Muscle of arm (tissue), 12 donors: ENCODE data around the gene PDGFA. TPM values are rescaled to one million over a fixed set of nuclear protein-coding genes. Genes with fewer than 3 reads are reported as not detected.

Experiments used
- DNase-seq: peaks from one replicate; pipeline ENCODE4 v3.0.0-alpha.2; 2013
- polyA plus RNA-seq, 12 donors: library from polyadenylated mRNA; unstranded; fragments of 120-200 nt; gene quantifications; one replicate each; pipeline ENCODE4 v1.2.1, GENCODE V29; 2013; ENCODE audit not compliant: insufficient read length in 12 of 12

The PDGFA gene
- polyA plus RNA-seq, 12 donors: 22.4 to 696 (median 34.8) TPM

GRCh38 chr7:518630-519483 lies 789 bp downstream of the PDGFA start:
- peak; percentile 41 for DNase-seq

DNA sequence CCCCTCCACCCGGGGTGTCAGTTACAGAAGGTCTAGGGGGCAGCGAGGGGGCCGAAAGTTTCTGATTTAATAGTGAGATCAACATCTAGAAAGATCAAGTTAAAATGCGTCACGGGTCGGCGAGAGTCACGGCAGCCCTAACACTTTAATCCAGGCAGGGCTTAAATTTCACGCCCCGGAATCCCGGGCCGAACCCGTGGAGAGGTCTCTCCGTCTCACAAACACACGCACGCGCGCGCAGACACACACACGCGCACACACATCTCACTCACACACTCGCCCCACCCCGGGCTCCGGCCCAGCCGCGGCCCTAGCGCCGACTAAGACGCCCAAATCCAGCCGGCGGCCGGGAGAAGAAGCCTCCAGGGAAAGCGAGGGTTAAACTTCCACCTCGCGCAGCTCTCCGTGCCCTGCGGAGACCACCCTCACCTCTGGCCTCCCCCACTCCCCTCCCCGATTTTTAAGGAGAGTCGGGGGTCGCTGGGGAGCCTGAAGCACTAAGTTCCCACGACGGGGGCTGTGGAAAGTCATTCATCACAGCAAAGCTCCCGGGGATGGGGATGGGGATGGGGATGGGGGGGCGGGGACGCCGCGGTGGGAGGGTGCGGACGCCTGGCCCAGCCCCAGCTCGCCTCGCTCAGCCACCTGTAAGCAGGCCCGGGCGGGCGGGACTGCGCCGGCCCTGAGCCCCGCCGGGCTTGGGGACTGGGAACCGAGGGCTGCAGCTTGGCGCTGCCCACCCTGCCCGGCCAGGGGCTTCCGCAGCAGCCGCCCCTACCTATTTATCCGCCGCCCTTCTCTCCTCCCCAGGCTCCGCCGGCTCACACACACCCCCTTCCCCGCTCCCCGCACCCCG lies 1.6 kb downstream of the PDGFA start:
- DNase-seq: peak; percentile 41

- DNase-seq: peak; percentile 40
These were observed 2.8 kb downstream of the PDGFA start for GRCh38 chr7:516606-517456.

DNA sequence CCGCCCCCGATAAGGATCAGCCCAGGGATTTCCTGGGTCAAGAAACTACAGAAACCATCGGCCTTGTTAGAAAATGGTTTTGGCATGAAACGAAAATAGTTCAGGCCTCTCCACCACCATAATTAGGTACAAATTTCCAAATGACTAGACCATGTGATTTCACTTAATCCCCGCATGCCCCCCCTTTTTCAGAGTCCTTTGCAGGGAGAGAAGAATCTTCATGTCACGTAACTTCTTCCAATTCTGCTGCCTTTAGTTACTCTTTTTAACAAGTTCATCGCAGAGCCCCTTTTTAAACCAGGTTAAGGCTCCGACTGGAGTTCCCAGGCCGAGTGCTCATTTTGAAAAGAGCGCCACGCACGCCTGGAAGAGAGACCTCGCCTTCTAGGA lies 3.4 kb downstream of the PDGFA start:
- peak; percentile 43 for DNase-seq

GRCh38 chr7:515628-516027 lies 4.0 kb downstream of the PDGFA start:
- DNase-seq: no peak

- no peak for DNase-seq
These were observed 4.7 kb downstream of the PDGFA start for GRCh38 chr7:514651-515598.

DNA sequence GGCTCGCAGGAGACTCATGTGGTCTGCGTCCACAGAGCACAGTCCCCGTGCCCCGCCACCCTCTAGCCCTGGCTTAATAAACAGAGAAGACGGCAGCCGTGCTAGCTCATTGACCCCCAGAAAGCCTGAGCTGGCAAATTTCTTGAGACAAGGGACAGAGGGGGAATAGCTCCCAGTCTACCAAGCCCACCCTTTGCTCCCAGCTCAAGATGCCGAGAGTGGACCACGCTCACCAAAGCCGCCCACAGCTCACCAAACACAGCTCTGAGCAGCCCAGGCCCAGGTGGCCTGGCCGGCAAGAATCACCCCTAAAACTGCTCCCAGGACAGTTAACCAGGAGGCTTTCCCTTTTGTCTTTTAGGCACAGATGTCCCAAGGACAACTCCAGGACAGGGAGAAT lies 5.4 kb downstream of the PDGFA start:
- no peak for DNase-seq

DNA sequence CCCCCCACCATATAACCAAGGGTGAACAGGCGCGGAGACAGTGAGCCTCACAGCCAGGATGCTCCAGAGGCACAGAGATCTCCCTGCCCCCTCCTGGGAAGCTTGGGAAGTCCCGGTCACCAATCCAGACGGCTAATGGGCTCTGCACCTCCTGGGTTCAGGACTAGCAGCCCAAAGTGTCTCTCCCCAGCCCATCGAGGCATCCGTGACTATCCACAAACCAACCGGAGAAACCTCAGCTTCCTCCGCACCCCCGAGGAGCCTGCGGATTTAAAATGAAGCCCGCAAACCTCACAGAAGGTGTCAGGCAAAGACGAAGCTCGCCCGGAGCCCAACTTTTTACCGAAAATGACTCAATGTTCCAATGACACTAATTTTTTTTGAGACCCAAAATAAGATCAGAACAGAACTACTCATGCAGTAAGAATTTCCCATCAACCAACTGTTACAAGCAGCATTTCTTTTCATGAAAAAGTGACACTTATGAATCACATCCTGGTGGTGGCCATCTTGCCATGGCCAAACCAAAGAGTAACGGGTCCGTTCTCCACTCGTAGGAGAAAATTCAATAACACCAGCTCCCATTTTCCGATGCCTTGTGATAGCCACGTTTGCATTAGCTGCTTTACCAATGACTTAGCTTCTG lies 6.0 kb downstream of the PDGFA start:
- no peak for DNase-seq

DNA sequence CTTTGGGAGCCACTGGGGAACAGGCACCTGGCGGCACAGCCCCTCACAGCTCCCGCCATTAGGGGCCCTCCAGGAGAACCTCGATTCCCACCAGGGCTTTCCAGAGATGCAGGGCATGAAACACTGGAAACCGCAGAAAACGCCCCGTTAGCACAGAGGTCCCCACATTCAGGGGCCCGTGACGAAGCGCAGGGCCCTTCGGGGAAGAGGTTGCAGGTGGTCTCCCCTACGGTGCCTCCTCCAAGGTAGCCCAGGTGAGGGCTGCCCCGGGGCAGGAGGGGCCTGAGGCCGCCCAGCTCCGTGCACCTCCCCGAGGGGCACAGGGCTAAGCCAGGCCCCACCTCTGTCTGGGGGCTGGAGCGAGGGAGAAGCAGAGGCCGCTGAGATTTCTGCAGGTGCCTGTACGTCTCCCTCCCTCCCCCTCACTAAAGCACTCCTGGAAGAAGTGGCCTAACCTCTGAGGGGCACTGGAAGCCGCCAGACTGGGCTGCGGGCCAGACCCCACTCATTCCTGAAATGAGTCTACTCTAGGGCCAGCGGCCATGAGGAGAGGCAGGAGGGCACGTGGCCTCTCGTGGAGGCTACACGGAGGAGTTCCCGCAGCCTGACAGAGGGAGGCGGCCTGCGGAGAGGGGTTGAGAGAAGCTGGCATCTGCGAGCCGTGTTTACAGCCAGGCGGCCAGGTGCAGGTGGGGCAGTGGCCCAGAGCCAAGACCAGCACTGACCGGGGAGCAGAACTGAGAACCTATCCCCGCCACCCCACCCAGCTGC lies 6.9 kb downstream of the PDGFA start:
- DNase-seq: no peak

DNA sequence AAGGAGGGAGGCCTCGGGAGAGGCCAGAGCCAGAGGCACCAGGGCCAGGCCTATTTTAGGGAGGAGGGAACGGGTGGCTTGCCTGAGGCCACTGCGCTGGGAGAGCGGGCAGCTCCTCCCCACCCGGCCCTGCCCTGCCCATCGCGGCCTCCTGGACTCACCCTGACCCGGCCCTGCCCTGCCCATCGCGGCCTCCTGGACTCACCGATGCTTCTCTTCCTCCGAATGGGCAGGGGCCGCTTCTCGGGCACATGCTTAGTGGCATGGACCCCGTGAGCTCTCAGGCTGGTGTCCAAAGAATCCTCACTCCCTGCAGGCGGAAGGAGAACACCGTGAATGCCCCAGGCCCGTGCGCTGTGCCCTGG lies 7.5 kb downstream of the PDGFA start:
- DNase-seq: no peak

GRCh38 chr7:511476-512145 lies 8.0 kb downstream of the PDGFA start:
- DNase-seq: no peak

DNA sequence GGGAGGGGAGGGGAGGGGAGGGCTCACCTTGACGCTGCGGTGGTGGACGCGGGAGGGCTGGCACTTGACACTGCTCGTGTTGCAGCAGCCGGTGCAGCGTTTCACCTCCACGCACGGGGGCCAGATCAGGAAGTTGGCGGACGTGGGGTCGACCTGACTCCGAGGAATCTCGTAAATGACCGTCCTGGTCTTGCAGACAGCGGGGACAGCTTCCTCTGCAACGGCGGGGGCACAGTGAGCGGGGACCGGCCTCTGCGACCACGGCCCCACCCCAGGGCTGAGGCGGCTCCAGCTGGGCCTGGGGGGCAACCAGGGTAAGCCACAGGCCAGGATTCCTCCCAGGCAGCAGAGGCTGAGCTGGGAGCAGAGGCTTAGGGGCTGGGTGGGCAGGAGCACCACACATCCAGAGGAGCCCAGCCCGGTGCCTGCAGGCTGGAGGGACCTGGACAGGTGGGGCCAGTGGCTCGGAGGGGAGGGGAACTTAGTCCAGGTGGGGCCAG lies 8.8 kb downstream of the PDGFA start:
- no peak for DNase-seq

- no peak for DNase-seq
These were observed 9.5 kb downstream of the PDGFA start for GRCh38 chr7:510131-510481.

GRCh38 chr7:509426-510130 lies 10.1 kb downstream of the PDGFA start:
- no peak for DNase-seq

DNA sequence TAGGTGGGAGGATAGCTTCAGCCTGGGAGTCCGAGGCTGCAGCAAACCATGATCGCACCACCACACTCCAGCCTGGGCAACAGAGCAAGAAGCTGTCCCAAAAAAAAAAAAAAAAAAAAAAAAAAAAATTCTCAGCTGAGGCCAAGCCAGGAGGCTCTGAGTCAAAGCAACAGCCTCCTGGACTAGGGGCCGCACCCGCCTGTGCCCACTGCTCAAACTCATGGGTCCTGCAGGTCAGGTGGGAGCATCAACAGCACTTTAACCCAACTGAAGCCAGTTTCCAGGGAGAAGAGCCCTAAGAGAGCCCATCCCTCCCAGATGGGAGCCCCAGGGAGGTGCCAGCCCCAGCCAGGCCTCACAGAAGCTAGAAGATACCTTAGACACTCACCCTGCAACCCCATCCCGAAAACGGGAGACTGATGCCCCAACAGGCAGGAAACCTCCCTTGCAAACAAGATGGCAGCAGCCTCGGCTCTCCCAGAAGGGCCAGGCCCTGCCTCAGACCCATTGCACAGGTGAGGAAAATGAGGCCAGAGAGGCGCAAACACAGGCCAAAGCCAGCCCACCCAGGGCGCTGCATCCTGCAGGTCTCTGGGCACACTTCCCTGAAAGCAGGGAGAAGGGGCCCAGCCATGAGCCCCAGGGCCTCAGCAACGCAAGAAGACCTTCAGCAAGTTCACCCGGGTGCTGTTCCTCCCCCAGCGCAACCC lies 11.0 kb downstream of the PDGFA start:
- DNase-seq: no peak

GRCh38 chr7:507623-508300 lies 11.9 kb downstream of the PDGFA start:
- no peak for DNase-seq
